Prostate gland (tissue), 2 donors: Measurements from ENCODE around the gene UBE2L6. TPM values are rescaled to one million over a fixed set of nuclear protein-coding genes. Genes with fewer than 3 reads are reported as not detected.

ENCODE experiments used
- DNase-seq: peaks from one replicate; pipeline ENCODE4 v3.0.0-alpha.2; 2019; ENCODE audit warnings: low spot score
- H3K27ac ChIP-seq, 2 donors: fragments of 200-600 bp; sonication (generic); 2 replicates each; pipeline ENCODE4 v1.5.1; 2017 to 2019
- H3K27me3 ChIP-seq: fragments of 200-600 bp; sonication (generic); replicated peaks from 2 replicates; pipeline ENCODE4 v1.5.1; 2019; ENCODE audit not compliant: insufficient read depth
- H3K36me3 ChIP-seq, 2 donors: fragments of 200-600 bp; sonication (generic); 1 replicate in 1 of 2; 2 replicates in 1 of 2; pipeline versions ENCODE4 v1.5.1 to v1.8.1; 2017 to 2019
- H3K4me1 ChIP-seq: fragments of 200-600 bp; sonication (generic); replicated peaks from 2 replicates; pipeline ENCODE4 v1.5.1; 2019
- H3K4me3 ChIP-seq, 2 donors: fragments of 200-600 bp; sonication (generic); 2 replicates each; pipeline ENCODE4 v1.5.1; 2017 to 2019
- H3K9me3 ChIP-seq: fragments of 200-600 bp; sonication (generic); 2 replicates; pipeline ENCODE4 v1.5.1; 2017
- CTCF ChIP-seq, 4 experiments: fragments of 200-600 bp in 2 of 4; fragments of 450-650 bp in 2 of 4; sonication (generic) in 2 of 4; IDR thresholded peaks; 1 replicate in 3 of 4; 2 replicates in 1 of 4; pipeline ENCODE4 v1.5.1; 2016 to 2019; ENCODE audit warnings: antibody characterized with exemption in 4 of 4, mild to moderate bottlenecking in 2 of 4, moderate library complexity in 2 of 4
- POLR2A ChIP-seq: fragments of 450-650 bp; IDR thresholded peaks from one replicate; pipeline ENCODE4 v1.6.1; 2016; ENCODE audit warnings: antibody characterized with exemption, mild to moderate bottlenecking
- POLR2AphosphoS5 ChIP-seq: sonication (generic); formaldehyde crosslinking; IDR thresholded peaks from one replicate; pipeline ENCODE4 v1.6.1; 2017; ENCODE audit warnings: antibody characterized with exemption
- WGBS: methylation state at CpG from one replicate; pipeline ENCODE4 v1.1.5; 2018; 5-methylcytosine and 5-hydroxymethylcytosine counted together
- intact Hi-C: fragments of 100-400 bp; cut with DNase I; formaldehyde crosslinking; loops from one replicate; pipeline ENCODE4 v1.14.2; 2022
- total RNA-seq, 2 donors: library from RNA; depleted of rRNA; stranded (reverse); fragments of >200 nt; gene quantifications; one replicate each; pipeline ENCODE4 v1.1.0, GENCODE V29; 2016

Gene UBE2L6
- total RNA-seq, 2 donors from 2014 or later = 42.3 to 44.6 TPM

GRCh38 chr11:57610170-57610569, 42.7 kb upstream of the UBE2L6 start:
- Histone ChIP-seq H3K9me3 (no peaks in the 10 kb centered on the region), H3K36me3 (peaks cover 0 to 8% of the 10 kb centered on the region in 2 donors), H3K4me1 (no peaks in the 10 kb centered on the region), H3K27me3 (no peaks in the 10 kb centered on the region), H3K4me3 (no peak overlapping the region), H3K27ac (no peak overlapping the region)
- no peak for DNase-seq
- TF ChIP-seq POLR2AphosphoS5 (no peak), CTCF (IDR thresholded peaks at IDR 0.05) (no peak), POLR2A (no peak)
- 77% methylated on average over 4 of the region's 4 CpGs for whole genome bisulfite sequencing
- intact Hi-C loops = no loop called here

- H3K27ac ChIP-seq = no peak overlapping the region
- intact Hi-C loops = no loop called here
- no peak for TF ChIP-seq POLR2AphosphoS5
- TF ChIP-seq CTCF (IDR thresholded peaks at IDR 0.05) = no peak
- no peak for TF ChIP-seq POLR2A
- H3K4me3 ChIP-seq = no peak overlapping the region
- 90% methylated on average over 5 of the region's 5 CpGs for WGBS
- no peaks in the 10 kb centered on the region for H3K27me3 ChIP-seq
- no peaks in the 10 kb centered on the region for H3K4me1 ChIP-seq
- no peaks in the 10 kb centered on the region for H3K36me3 ChIP-seq
- H3K9me3 ChIP-seq = no peaks in the 10 kb centered on the region
- no peak for DNase-seq
These were observed 37.6 kb upstream of the UBE2L6 start for GRCh38 chr11:57605028-57605420.

GRCh38 chr11:57604296-57605027, 37.0 kb upstream of the UBE2L6 start:
- H3K4me3 ChIP-seq = no peak overlapping the region
- H3K27me3 ChIP-seq = no peaks in the 10 kb centered on the region
- 65% methylated on average over 8 of the region's 8 CpGs for WGBS
- H3K27ac ChIP-seq = no peak overlapping the region
- TF ChIP-seq POLR2AphosphoS5 (no peak), POLR2A (no peak), CTCF (IDR thresholded peaks at IDR 0.05) (no peak)
- no peaks in the 10 kb centered on the region for H3K4me1 ChIP-seq
- no peaks in the 10 kb centered on the region for H3K9me3 ChIP-seq
- no peaks in the 10 kb centered on the region for H3K36me3 ChIP-seq
- intact Hi-C loops = no loop called here
- no peak for DNase-seq

GRCh38 chr11:57601297-57601696, 33.8 kb upstream of the UBE2L6 start:
- 96% methylated on average over 3 of the region's 3 CpGs for WGBS
- DNase-seq = no peak
- no peak for TF ChIP-seq POLR2AphosphoS5
- no peak overlapping the region for H3K4me3 ChIP-seq
- intact Hi-C loops = no loop called here
- no peaks in the 10 kb centered on the region for H3K36me3 ChIP-seq
- H3K9me3 ChIP-seq = no peaks in the 10 kb centered on the region
- no peak overlapping the region for H3K27ac ChIP-seq
- no peaks in the 10 kb centered on the region for H3K4me1 ChIP-seq
- no peaks in the 10 kb centered on the region for H3K27me3 ChIP-seq

GRCh38 chr11:57599381-57599780, 31.9 kb upstream of the UBE2L6 start:
- TF ChIP-seq POLR2A (no peak), CTCF (IDR thresholded peaks at IDR 0.05) (no peak), POLR2AphosphoS5 (no peak)
- H3K27me3 ChIP-seq = no peaks in the 10 kb centered on the region
- no peak overlapping the region for H3K27ac ChIP-seq
- H3K9me3 ChIP-seq = no peaks in the 10 kb centered on the region
- intact Hi-C loops = loop anchor here (2.0 kb wide), 2 partner anchors 31 to 39 kb away; no protein-coding TSS in a partner anchor
- DNase-seq = no peak
- no peaks in the 10 kb centered on the region for H3K4me1 ChIP-seq
- WGBS = 44% methylated on average over 2 of the region's 2 CpGs
- H3K36me3 ChIP-seq = no peaks in the 10 kb centered on the region
- no peak overlapping the region for H3K4me3 ChIP-seq
